Caco-2 (cell line): Measurements from ENCODE around the gene MECR. TPM values are rescaled to one million over a fixed set of nuclear protein-coding genes. Genes with fewer than 3 reads are reported as not detected.

Experiments used
- BruUV-seq: library from RNA; stranded (reverse); fragments of 400-500 nt; replicated peaks from 2 replicates; lab custom pipeline; 2021; lab: Mats Ljungman, UMichigan
- CTCF ChIA-PET: fragments of 300-600 bp; sonication (Branson Sonifier 250); formaldehyde crosslinking; loops from one replicate; lab custom pipeline; 2022; ENCODE audit warnings: antibody characterized with exemption; lab: Charles Lee
- POLR2A ChIA-PET: fragments of 300-600 bp; sonication (Branson Sonifier 250); formaldehyde crosslinking; loops from one replicate; lab custom pipeline; 2022; ENCODE audit warnings: antibody characterized with exemption; lab: Charles Lee
- DNase-seq, 2 experiments: peaks; one replicate each; pipeline versions ENCODE4 v3.0.0 to v3.0.0-alpha.2; 2020 to 2022
- H3K27me3 ChIP-seq: replicated peaks from 2 replicates; pipeline ENCODE4 v1.6.0; 2011; ENCODE audit warnings: low read length; ENCODE audit not compliant: control insufficient read depth, insufficient read depth
- H3K36me3 ChIP-seq: 2 replicates; pipeline ENCODE4 v1.5.1; 2011; ENCODE audit warnings: low read length; ENCODE audit not compliant: control insufficient read depth, insufficient read depth
- H3K4me1 ChIP-seq: fragments of 250-450 bp; sonication (Bioruptor Pico); 2 replicates; pipeline ENCODE4 v1.5.1; 2020; ENCODE audit warnings: mild to moderate bottlenecking
- H3K4me3 ChIP-seq: 2 replicates; pipeline ENCODE4 v1.5.1; 2011; ENCODE audit warnings: low read depth, mild to moderate bottlenecking, control low read depth, low read length
- H3K9me3 ChIP-seq: fragments of 250-450 bp; sonication (Bioruptor Pico); 2 replicates; pipeline ENCODE4 v1.5.1; 2020; ENCODE audit warnings: mild to moderate bottlenecking, moderate library complexity
- H3K27ac Mint-ChIP-seq: one replicate; pipeline ENCODE4 v1.8.0; 2022; ENCODE audit warnings: mixed read lengths; ENCODE audit not compliant: unreplicated experiment
- H3K27me3 Mint-ChIP-seq: one replicate; pipeline ENCODE4 v1.8.0; 2022; ENCODE audit warnings: mixed read lengths; ENCODE audit not compliant: insufficient read depth, unreplicated experiment
- H3K36me3 Mint-ChIP-seq: one replicate; pipeline ENCODE4 v1.8.0; 2022; ENCODE audit warnings: mild to moderate bottlenecking, mixed read lengths; ENCODE audit not compliant: insufficient read depth, unreplicated experiment
- H3K4me1 Mint-ChIP-seq: one replicate; pipeline ENCODE4 v1.8.0; 2022; ENCODE audit warnings: low read depth, mixed read lengths; ENCODE audit not compliant: unreplicated experiment
- H3K4me3 Mint-ChIP-seq: one replicate; pipeline ENCODE4 v1.8.0; 2022; ENCODE audit warnings: mild to moderate bottlenecking, moderate library complexity, mixed read lengths; ENCODE audit not compliant: unreplicated experiment
- H3K9me3 Mint-ChIP-seq: one replicate; pipeline ENCODE4 v1.8.0; 2022; ENCODE audit warnings: mixed read lengths; ENCODE audit not compliant: unreplicated experiment
- intact Hi-C: fragments of 100-400 bp; cut with micrococcal nuclease; formaldehyde crosslinking; loops from one replicate; pipeline ENCODE4 v1.10.0; 2022; ENCODE audit not compliant: unreplicated experiment
- total RNA-seq: library from RNA; stranded (reverse); gene quantifications from 2 replicates; pipeline ENCODE4 v1.2.3, GENCODE V29; 2022
- TF ChIP-seq, protein P1 (sequence below), 2 experiments: fragments of 200-600 bp in 1 of 2; IDR thresholded peaks; 1 replicate in 1 of 2; 2 replicates in 1 of 2; pipeline versions ENCODE4 v1.5.1 to v1.8.0; 2011 to 2022; ENCODE audit warnings: antibody characterized with exemption in 1 of 2, control low read depth in 1 of 2, inconsistent platforms in 1 of 2, low read depth in 1 of 2, low read length in 1 of 2, mild to moderate bottlenecking in 1 of 2, moderate library complexity in 1 of 2; ENCODE audit not compliant: insufficient read depth in 1 of 2, severe bottlenecking in 1 of 2, unreplicated experiment in 1 of 2

The MECR gene
- total RNA-seq, 1 experiment from 2014 or later: 23.1 TPM

DNA sequence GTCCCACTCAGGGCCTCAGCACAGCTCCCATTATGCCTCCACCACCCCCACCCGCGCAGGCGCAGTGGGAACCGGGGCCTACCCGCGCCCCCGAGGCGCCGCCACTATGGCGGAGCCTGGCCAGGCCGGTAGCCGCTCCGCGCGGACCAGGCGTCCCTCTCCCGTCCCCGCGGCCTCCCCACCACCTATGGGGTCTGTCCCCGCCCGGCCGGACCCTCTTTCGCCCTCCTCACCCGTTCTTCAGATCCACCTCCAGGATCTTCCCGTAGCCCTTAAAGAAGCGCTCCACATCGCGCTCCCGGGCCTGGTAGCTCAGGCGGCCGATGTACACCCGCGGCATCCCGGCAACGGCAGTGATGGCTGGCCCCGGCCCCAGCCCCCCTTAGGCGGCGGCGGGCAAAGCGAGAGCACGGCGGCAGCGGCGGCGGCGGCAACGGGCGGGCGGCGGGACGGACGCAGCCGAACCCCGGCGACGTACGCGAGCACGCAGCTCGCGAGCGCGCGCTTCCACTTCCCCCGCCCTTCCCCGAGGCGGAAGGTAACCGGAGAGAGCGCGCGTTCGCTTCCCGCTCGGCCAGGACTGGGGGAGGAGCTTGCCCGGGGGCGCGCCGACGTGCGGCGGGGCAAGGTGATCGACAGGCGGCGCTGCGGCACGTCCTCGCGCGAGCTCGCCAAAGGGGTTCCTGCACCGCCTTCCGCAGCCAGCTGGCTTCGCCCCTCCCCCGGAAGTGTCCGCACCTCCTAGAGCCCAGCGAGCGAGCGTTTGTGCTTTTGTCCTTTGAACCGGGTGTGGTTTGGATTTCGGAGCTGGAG is 49.1 kb downstream of the MECR start, which contains the start of gene SRSF4:
Gene SRSF4, minus strand, starts transcription at position 488 of the 813 bp plus-strand sequence. Its CDS starts 148 bp downstream, at position 340.
- CTCF ChIA-PET: interaction anchor here (0.7 to 2.5 kb wide), 9 partner anchors 16 to 300 kb away, joined by 3 to 28 read pairs (median 7); partner anchors contain the start of gene EPB41
- peaks cover 20% of the 10 kb centered on the region for H3K4me1 Mint-ChIP-seq
- TF ChIP-seq, protein P1, sequence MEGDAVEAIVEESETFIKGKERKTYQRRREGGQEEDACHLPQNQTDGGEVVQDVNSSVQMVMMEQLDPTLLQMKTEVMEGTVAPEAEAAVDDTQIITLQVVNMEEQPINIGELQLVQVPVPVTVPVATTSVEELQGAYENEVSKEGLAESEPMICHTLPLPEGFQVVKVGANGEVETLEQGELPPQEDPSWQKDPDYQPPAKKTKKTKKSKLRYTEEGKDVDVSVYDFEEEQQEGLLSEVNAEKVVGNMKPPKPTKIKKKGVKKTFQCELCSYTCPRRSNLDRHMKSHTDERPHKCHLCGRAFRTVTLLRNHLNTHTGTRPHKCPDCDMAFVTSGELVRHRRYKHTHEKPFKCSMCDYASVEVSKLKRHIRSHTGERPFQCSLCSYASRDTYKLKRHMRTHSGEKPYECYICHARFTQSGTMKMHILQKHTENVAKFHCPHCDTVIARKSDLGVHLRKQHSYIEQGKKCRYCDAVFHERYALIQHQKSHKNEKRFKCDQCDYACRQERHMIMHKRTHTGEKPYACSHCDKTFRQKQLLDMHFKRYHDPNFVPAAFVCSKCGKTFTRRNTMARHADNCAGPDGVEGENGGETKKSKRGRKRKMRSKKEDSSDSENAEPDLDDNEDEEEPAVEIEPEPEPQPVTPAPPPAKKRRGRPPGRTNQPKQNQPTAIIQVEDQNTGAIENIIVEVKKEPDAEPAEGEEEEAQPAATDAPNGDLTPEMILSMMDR (IDR thresholded peaks at IDR 0.05; ENCODE audit: insufficient read depth in 1 of 2, low read depth in 1 of 2, low read length in 1 of 2, severe bottlenecking in 1 of 2, unreplicated experiment in 1 of 2): peak; percentile 45 to 56
- Histone ChIP-seq H3K4me3 (peak within 1 kb of the TSS; percentile 88), H3K9me3 (no peaks in the 10 kb centered on the region; the same call in 1 of the 2 replicates), H3K27me3 (no peaks in the 10 kb centered on the region), H3K4me1 (peaks cover 21% of the 10 kb centered on the region), H3K36me3 (no peaks in the 10 kb centered on the region)
- no TSS peak for BruUV-seq
- H3K36me3 Mint-ChIP-seq: peaks cover 45% of the 10 kb centered on the region
- intact Hi-C loops: loop anchor here (1.0 to 5.0 kb wide), 2 partner anchors 21 to 444 kb away; partner anchors contain the start of gene YTHDF2
- H3K4me3 Mint-ChIP-seq: peak within 1 kb of the TSS; percentile 74
- H3K27me3 Mint-ChIP-seq: no peaks in the 10 kb centered on the region
- peak within 1 kb of the TSS; percentile 60 for H3K27ac Mint-ChIP-seq
- POLR2A ChIA-PET: interaction anchor here (0.5 to 2.1 kb wide), 10 partner anchors 14 to 539 kb away, joined by 4 to 16 read pairs (median 6); partner anchors contain the start of genes EPB41, RNU11, TAF12 and TMEM200B
- DNase-seq: peak; percentile 97
- no peaks in the 10 kb centered on the region for H3K9me3 Mint-ChIP-seq

DNA sequence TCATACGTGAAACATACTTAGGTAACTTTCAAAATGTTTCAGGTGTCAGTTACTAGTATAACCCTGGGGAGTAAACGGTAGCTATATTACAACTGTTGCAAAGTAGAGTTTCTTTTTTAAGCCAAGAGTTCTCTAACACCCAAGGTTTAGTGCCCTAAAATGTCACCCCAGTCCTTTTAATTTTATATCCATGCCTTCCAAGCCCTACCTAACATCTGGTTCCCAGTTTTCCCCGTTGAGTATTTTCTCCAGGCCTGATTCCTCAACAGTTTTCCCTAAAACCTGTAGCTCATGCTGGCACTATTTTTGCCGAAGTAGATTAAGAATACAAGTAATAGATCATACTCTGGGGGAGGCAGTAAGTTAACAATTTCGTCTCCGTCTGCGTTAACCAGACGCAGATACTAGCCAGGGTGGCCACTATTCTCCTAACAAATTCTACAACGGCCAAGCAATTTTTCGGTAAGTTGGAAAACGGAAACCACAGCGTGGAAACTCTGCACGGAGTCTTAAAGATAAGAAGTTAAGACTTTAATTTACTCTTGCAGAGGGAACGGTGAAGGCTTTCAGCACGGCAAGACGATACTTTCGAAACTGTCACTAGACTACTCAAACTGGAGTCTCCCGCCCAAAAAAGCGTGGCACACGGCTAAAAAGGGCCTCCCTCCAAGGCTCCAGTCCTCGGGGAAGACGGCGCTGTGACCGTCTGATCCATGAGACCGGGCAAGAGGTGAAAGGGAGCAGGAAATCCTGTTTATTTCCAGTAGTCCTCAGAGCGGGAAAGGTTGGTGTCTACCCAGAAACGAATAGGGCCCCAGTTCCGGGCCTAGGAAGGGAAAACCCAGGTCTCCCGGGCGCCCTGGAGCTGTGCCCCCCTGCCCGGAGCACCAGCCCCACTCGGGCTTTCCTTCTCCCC is 50.0 kb downstream of the MECR start:
- Histone ChIP-seq H3K27me3 (no peaks in the 10 kb centered on the region), H3K4me3 (peak overlapping the region; percentile 88), H3K9me3 (no peaks in the 10 kb centered on the region; the same call in 1 of the 2 replicates), H3K4me1 (peaks cover 12% of the 10 kb centered on the region), H3K36me3 (no peaks in the 10 kb centered on the region)
- Mint-ChIP-seq H3K27me3 (no peaks in the 10 kb centered on the region), H3K27ac (peak overlapping the region; percentile 60), H3K9me3 (no peaks in the 10 kb centered on the region), H3K36me3 (peaks cover 53% of the 10 kb centered on the region), H3K4me3 (peak overlapping the region; percentile 74), H3K4me1 (peaks cover 12% of the 10 kb centered on the region)
- TF ChIP-seq, protein P1 (IDR thresholded peaks at IDR 0.05; ENCODE audit: insufficient read depth in 1 of 2, low read depth in 1 of 2, low read length in 1 of 2, severe bottlenecking in 1 of 2, unreplicated experiment in 1 of 2): no peak
- intact Hi-C loops: loop anchor here (5.0 kb wide), 1 partner anchor 443 kb away; the partner anchor contains the start of gene YTHDF2
- ChIA-PET CTCF (interaction anchor here (1.5 to 2.5 kb wide), 5 partner anchors 17 to 299 kb away, joined by 4 to 28 read pairs (median 9); no protein-coding TSS in a partner anchor), POLR2A (interaction anchor here (0.5 to 2.1 kb wide), 4 partner anchors 13 to 57 kb away, joined by 5 to 16 read pairs (median 10); partner anchors contain the start of gene TMEM200B)
- BruUV-seq: no TSS peak
- no peak for DNase-seq
